HL-60 (cell line): ENCODE results near the gene MICAL2.

ENCODE experiments used
- DNase-seq, 2 experiments: peaks; one replicate each; pipeline ENCODE4 v3.0.0-alpha.2; 2010 to 2020; ENCODE audit warnings: low read depth in 1 of 2, low spot score in 1 of 2
- H3K27ac ChIP-seq: fragments of 250-450 bp; sonication (Bioruptor Pico); replicated peaks from 2 replicates; pipeline ENCODE4 v1.5.1; 2020; ENCODE audit warnings: mild to moderate bottlenecking, moderate library complexity
- H3K27me3 ChIP-seq: fragments of 250-450 bp; sonication (Bioruptor Pico); 2 replicates; pipeline ENCODE4 v1.5.1; 2021; ENCODE audit warnings: mild to moderate bottlenecking, moderate library complexity; ENCODE audit not compliant: insufficient read depth, poor library complexity, severe bottlenecking
- H3K4me3 ChIP-seq: replicated peaks from 2 replicates; pipeline ENCODE4 v1.5.1; 2011; ENCODE audit warnings: mild to moderate bottlenecking, control low read depth, low read length; ENCODE audit not compliant: insufficient read depth
- CTCF ChIP-seq: IDR thresholded peaks from one replicate; pipeline ENCODE4 v1.5.1; 2011; ENCODE audit warnings: low read length, control low read depth, inconsistent platforms; ENCODE audit not compliant: insufficient read depth
- GABPA ChIP-seq: IDR thresholded peaks from 2 replicates; pipeline ENCODE4 v1.6.1; 2012; ENCODE audit warnings: low read depth
- POLR2AphosphoS5 ChIP-seq: IDR thresholded peaks from 2 replicates; pipeline ENCODE4 v1.6.1; 2012; ENCODE audit warnings: low read depth
- REST ChIP-seq: IDR thresholded peaks from 2 replicates; pipeline ENCODE4 v1.6.1; 2012; ENCODE audit warnings: low read depth; ENCODE audit not compliant: insufficient replicate concordance
- SPI1 ChIP-seq: IDR thresholded peaks from 2 replicates; pipeline ENCODE4 v1.6.1; 2012; ENCODE audit warnings: low read depth, mild to moderate bottlenecking, borderline replicate concordance

Gene MICAL2

GRCh38 chr11:12196308-12196707, 85.9 kb downstream of the MICAL2 start:
- DNase-seq = no peak
- TF ChIP-seq REST = no peak
- no peak for TF ChIP-seq SPI1
- no peak for TF ChIP-seq POLR2AphosphoS5
- no peak for TF ChIP-seq GABPA
- TF ChIP-seq CTCF = no peak
- Histone ChIP-seq H3K27me3 (no peaks in the 10 kb centered on the region), H3K27ac (no peak overlapping the region), H3K4me3 (no peak overlapping the region)

- Histone ChIP-seq H3K27me3 (no peaks in the 10 kb centered on the region), H3K4me3 (no peak overlapping the region), H3K27ac (no peak overlapping the region)
- DNase-seq = no peak
- TF ChIP-seq CTCF (no peak), POLR2AphosphoS5 (no peak), REST (no peak), GABPA (no peak), SPI1 (no peak)
These were observed 86.5 kb downstream of the MICAL2 start for GRCh38 chr11:12196872-12197271.

GRCh38 chr11:12198251-12199222, 88.1 kb downstream of the MICAL2 start:
- no peak overlapping the region for H3K27ac ChIP-seq
- TF ChIP-seq SPI1 = no peak
- no peak for TF ChIP-seq GABPA
- no peak for TF ChIP-seq POLR2AphosphoS5
- no peak for TF ChIP-seq REST
- no peak for TF ChIP-seq CTCF

More at GRCh38 chr11:12198251-12199222, 88.1 kb downstream of the MICAL2 start:
- Histone ChIP-seq H3K27me3 (no peaks in the 10 kb centered on the region), H3K4me3 (no peak overlapping the region)
- DNase-seq = no peak
